K562 (cell line): ENCODE data around the gene SULT2B1. TPM values are rescaled to one million over a fixed set of nuclear protein-coding genes. Genes with fewer than 3 reads are reported as not detected.

Experiments
- HLTF ChIP-seq: fragments of 450-650 bp; IDR thresholded peaks from 2 replicates; pipeline ENCODE4 v1.6.1; 2016
- KAT8 ChIP-seq: fragments of 450-650 bp; IDR thresholded peaks from 2 replicates; pipeline ENCODE4 v1.6.1; 2016; ENCODE audit warnings: low read depth, mild to moderate bottlenecking
- NFXL1 ChIP-seq: fragments of 450-650 bp; formaldehyde crosslinking; IDR thresholded peaks from 2 replicates; pipeline ENCODE4 v1.4.0; 2021; ENCODE audit warnings: mild to moderate bottlenecking
- NR4A1 ChIP-seq, 2 experiments: fragments of 250-450 bp in 1 of 2; fragments of 450-650 bp in 1 of 2; sonication (Bioruptor Pico) in 1 of 2; IDR thresholded peaks; 2 replicates each; pipeline versions ENCODE4 v1.4.0 to v1.6.1; 2016 to 2020; ENCODE audit warnings: mild to moderate bottlenecking in 2 of 2, missing compliant biosample characterization in 1 of 2, missing genetic modification characterization in 1 of 2, moderate library complexity in 1 of 2
- RBM17 ChIP-seq: fragments of 200-400 bp; formaldehyde crosslinking; IDR thresholded peaks from 2 replicates; pipeline ENCODE4 v1.6.1; 2017; ENCODE audit warnings: low read depth, mild to moderate bottlenecking, low read length, borderline replicate concordance
- RBM25 ChIP-seq: fragments of 200-400 bp; formaldehyde crosslinking; IDR thresholded peaks from 2 replicates; pipeline ENCODE4 v1.6.1; 2018; ENCODE audit warnings: low read length, low read depth, moderate library complexity; ENCODE audit not compliant: severe bottlenecking
- REST ChIP-seq, 2 experiments: fragments of 450-650 bp; formaldehyde crosslinking in 1 of 2; IDR thresholded peaks; 2 replicates each; pipeline versions ENCODE4 v1.4.0 to v1.6.1; 2014 to 2020; ENCODE audit warnings: mild to moderate bottlenecking in 2 of 2, borderline replicate concordance in 1 of 2, low read depth in 1 of 2
- TAF9B ChIP-seq: fragments of 450-650 bp; IDR thresholded peaks from 2 replicates; pipeline ENCODE4 v1.6.1; 2018; ENCODE audit warnings: mild to moderate bottlenecking; ENCODE audit not compliant: partially characterized antibody
- TBL1XR1 ChIP-seq, 2 experiments: IDR thresholded peaks; 2 replicates each; pipeline ENCODE4 v1.6.1; 2012; ENCODE audit warnings: improper control_type of control experiment in 2 of 2, low read length in 2 of 2, mild to moderate bottlenecking in 1 of 2
- TFAM ChIP-seq: fragments of 250-450 bp; sonication (Bioruptor Pico); conservative IDR thresholded peaks from 2 replicates; pipeline ENCODE4 v1.5.0; 2021; ENCODE audit warnings: mild to moderate bottlenecking, moderate library complexity
- XRCC3 ChIP-seq: fragments of 450-650 bp; IDR thresholded peaks from 2 replicates; pipeline ENCODE4 v1.6.1; 2017; ENCODE audit warnings: mild to moderate bottlenecking, moderate library complexity
- ZBTB8A ChIP-seq: fragments of 450-650 bp; IDR thresholded peaks from 2 replicates; pipeline ENCODE4 v1.6.1; 2018; ENCODE audit warnings: mild to moderate bottlenecking, moderate library complexity; ENCODE audit not compliant: partially characterized antibody
- ZFP1 ChIP-seq: fragments of 450-650 bp; formaldehyde crosslinking; IDR thresholded peaks from 2 replicates; pipeline ENCODE4 v1.4.0; 2020; ENCODE audit warnings: mild to moderate bottlenecking, mixed read lengths
- ZNF121 ChIP-seq: sonication (generic); formaldehyde crosslinking; conservative IDR thresholded peaks from 2 replicates; pipeline ENCODE4 v1.8.0; 2022; ENCODE audit warnings: missing genetic modification reagents
- ZNF239 ChIP-seq: fragments of 250-450 bp; sonication (Bioruptor Pico); IDR thresholded peaks from 2 replicates; pipeline ENCODE4 v1.4.0; 2020; ENCODE audit warnings: mild to moderate bottlenecking
- ZNF263 ChIP-seq: sonication (generic); formaldehyde crosslinking; IDR thresholded peaks from 2 replicates; pipeline ENCODE4 v1.8.0; 2022; ENCODE audit warnings: mild to moderate bottlenecking, missing genetic modification reagents, borderline replicate concordance
- ZNF655 ChIP-seq: fragments of 250-450 bp; sonication (Bioruptor Pico); IDR thresholded peaks from 2 replicates; pipeline ENCODE4 v1.5.0; 2021
- polyA plus RNA-seq, 8 experiments: library from polyadenylated mRNA; depleted of rRNA in 4 of 8; stranded (reverse) in 5 of 8; unstranded in 3 of 8; fragments of >200 nt; fragmentation: Nextera tagmentation in 2 of 8; fragmentation: Illumina TruSeq in 1 of 8; extraction: Ambion mirVana in 2 of 8; extraction: Trizol in 1 of 8; gene quantifications; 2 replicates each; pipeline versions ENCODE4 v1.2.1 to v1.2.3, GENCODE V29; 2011 to 2014; ENCODE audit warnings: inconsistent platforms in 1 of 8, missing spikeins in 1 of 8
- total RNA-seq, 7 experiments: library from RNA; depleted of rRNA in 6 of 7; stranded (reverse); fragments of >200 nt in 6 of 7; fragmentation: Illumina TruSeq in 2 of 7; extraction: Trizol in 2 of 7; gene quantifications; 2 replicates each; pipeline versions ENCODE4 v1.2.1 to v1.2.3, GENCODE V29; 2011 to 2021; ENCODE audit warnings: low replicate concordance in 1 of 7
- TF ChIP-seq, protein P1 (sequence below): sonication (generic); formaldehyde crosslinking; IDR thresholded peaks from 2 replicates; pipeline ENCODE4 v1.8.1; 2023; ENCODE audit warnings: mild to moderate bottlenecking, missing genetic modification reagents

Gene SULT2B1
- total and polyA plus RNA-seq, 9 of the 15 experiments (the other 6 are each of a cell fraction or from before 2014, with no cell fraction given): 0.09 to 0.62 (median 0.22) TPM; not detected in 2

GRCh38 chr19:48603850-48604249 lies 51.9 kb downstream of the SULT2B1 start (continued):
- TF ChIP-seq, protein P1, sequence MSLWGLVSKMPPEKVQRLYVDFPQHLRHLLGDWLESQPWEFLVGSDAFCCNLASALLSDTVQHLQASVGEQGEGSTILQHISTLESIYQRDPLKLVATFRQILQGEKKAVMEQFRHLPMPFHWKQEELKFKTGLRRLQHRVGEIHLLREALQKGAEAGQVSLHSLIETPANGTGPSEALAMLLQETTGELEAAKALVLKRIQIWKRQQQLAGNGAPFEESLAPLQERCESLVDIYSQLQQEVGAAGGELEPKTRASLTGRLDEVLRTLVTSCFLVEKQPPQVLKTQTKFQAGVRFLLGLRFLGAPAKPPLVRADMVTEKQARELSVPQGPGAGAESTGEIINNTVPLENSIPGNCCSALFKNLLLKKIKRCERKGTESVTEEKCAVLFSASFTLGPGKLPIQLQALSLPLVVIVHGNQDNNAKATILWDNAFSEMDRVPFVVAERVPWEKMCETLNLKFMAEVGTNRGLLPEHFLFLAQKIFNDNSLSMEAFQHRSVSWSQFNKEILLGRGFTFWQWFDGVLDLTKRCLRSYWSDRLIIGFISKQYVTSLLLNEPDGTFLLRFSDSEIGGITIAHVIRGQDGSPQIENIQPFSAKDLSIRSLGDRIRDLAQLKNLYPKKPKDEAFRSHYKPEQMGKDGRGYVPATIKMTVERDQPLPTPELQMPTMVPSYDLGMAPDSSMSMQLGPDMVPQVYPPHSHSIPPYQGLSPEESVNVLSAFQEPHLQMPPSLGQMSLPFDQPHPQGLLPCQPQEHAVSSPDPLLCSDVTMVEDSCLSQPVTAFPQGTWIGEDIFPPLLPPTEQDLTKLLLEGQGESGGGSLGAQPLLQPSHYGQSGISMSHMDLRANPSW (CRISPR knock-in tag): no peak
- TF ChIP-seq HLTF: no peak
- TF ChIP-seq ZNF121 (CRISPR knock-in tag): peak; percentile 79
- TF ChIP-seq ZFP1 (CRISPR knock-in tag): no peak
- TF ChIP-seq RBM25: peak; percentile 82
- TF ChIP-seq ZNF239 (CRISPR knock-in tag): no peak
- no peak for TF ChIP-seq ZNF655 (CRISPR knock-in tag)
- no peak for TF ChIP-seq ZBTB8A
- no peak for TF ChIP-seq REST (IDR thresholded peaks at IDR 0.05; ENCODE audit: borderline replicate concordance)
- TF ChIP-seq REST (CRISPR knock-in tag; IDR thresholded peaks at IDR 0.05; ENCODE audit: low read depth): no peak
- no peak for TF ChIP-seq ZNF263 (CRISPR knock-in tag)
- no peak for TF ChIP-seq KAT8
- TF ChIP-seq TAF9B: no peak
- TF ChIP-seq TBL1XR1 (IDR thresholded peaks at IDR 0.05; ENCODE audit: low read length in 2 of 2): no peak
- TF ChIP-seq NR4A1 (CRISPR knock-in tag; IDR thresholded peaks at IDR 0.05): no peak
- TF ChIP-seq NR4A1 (tag; IDR thresholded peaks at IDR 0.05): no peak
- no peak for TF ChIP-seq RBM17
- TF ChIP-seq TFAM: no peak
- no peak for TF ChIP-seq XRCC3
- TF ChIP-seq NFXL1 (CRISPR knock-in tag): no peak
